GM12875 (cell line): Measurements from ENCODE around the gene ANAPC7.
"Not testable (repeated sequence)": the region's sequence is repeated elsewhere in the genome, so short reads cannot be mapped to it uniquely, and the experiment has no call there.

Source experiments
- H3K4me3 ChIP-seq: one replicate; pipeline ENCODE4 v1.5.1; 2011; ENCODE audit warnings: low read depth, low read length, control low read depth
- TF ChIP-seq, protein P1 (sequence below): IDR thresholded peaks from 2 replicates; pipeline ENCODE4 v1.5.1; 2011; ENCODE audit warnings: low read depth, mild to moderate bottlenecking, control low read depth, inconsistent platforms, low read length, moderate library complexity, borderline replicate concordance; ENCODE audit not compliant: insufficient read depth

ANAPC7 gene

GRCh38 chr12:110403146-110403975 lies at the start of gene ANAPC7:
ANAPC7 (minus strand) TSS chr12:110403708; CDS start chr12:110403627, 81 bp downstream.
- TF ChIP-seq, protein P1, sequence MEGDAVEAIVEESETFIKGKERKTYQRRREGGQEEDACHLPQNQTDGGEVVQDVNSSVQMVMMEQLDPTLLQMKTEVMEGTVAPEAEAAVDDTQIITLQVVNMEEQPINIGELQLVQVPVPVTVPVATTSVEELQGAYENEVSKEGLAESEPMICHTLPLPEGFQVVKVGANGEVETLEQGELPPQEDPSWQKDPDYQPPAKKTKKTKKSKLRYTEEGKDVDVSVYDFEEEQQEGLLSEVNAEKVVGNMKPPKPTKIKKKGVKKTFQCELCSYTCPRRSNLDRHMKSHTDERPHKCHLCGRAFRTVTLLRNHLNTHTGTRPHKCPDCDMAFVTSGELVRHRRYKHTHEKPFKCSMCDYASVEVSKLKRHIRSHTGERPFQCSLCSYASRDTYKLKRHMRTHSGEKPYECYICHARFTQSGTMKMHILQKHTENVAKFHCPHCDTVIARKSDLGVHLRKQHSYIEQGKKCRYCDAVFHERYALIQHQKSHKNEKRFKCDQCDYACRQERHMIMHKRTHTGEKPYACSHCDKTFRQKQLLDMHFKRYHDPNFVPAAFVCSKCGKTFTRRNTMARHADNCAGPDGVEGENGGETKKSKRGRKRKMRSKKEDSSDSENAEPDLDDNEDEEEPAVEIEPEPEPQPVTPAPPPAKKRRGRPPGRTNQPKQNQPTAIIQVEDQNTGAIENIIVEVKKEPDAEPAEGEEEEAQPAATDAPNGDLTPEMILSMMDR, result no peak
- peak within 1 kb of the TSS; percentile 95 for H3K4me3 ChIP-seq

DNA sequence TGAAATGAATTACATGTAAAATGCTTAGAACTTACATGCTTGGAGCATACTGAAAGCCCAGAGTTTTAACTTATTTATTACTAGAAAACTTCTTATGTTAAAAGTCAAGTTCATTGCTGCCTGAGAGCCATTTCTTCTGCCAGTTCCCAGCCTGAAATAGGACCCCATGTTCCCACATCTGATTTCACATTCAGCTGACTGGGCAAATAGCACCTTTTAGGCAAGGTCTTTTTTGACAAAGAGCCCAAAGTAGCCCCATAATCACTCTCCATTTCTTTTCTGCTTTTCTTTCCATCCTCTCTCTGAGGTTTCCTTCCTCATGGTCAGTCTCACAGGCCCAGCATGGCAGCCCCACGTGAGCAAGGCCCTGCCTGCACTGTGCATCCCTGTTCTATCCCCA lies 47.8 kb upstream of the ANAPC7 start:
- TF ChIP-seq, protein P1, result no peak
- H3K4me3 ChIP-seq, result no peak overlapping the region

- TF ChIP-seq, protein P1, result peak; percentile 96
- peak within 1 kb of the TSS; percentile 85 for H3K4me3 ChIP-seq
Observed at GRCh38 chr12:110449799-110450497, 46.4 kb upstream of the ANAPC7 start, which contains the start of gene ARPC3. ARPC3 (minus strand) TSS chr12:110450337; CDS start chr12:110450260, 77 bp downstream.

- no peak overlapping the region for H3K4me3 ChIP-seq
- TF ChIP-seq, protein P1, result no peak
Observed at GRCh38 chr12:110444455-110444854, 40.9 kb upstream of the ANAPC7 start.

- TF ChIP-seq, protein P1, result no peak
- H3K4me3 ChIP-seq, result no peak overlapping the region
Observed at GRCh38 chr12:110436231-110436630, 32.7 kb upstream of the ANAPC7 start.

DNA sequence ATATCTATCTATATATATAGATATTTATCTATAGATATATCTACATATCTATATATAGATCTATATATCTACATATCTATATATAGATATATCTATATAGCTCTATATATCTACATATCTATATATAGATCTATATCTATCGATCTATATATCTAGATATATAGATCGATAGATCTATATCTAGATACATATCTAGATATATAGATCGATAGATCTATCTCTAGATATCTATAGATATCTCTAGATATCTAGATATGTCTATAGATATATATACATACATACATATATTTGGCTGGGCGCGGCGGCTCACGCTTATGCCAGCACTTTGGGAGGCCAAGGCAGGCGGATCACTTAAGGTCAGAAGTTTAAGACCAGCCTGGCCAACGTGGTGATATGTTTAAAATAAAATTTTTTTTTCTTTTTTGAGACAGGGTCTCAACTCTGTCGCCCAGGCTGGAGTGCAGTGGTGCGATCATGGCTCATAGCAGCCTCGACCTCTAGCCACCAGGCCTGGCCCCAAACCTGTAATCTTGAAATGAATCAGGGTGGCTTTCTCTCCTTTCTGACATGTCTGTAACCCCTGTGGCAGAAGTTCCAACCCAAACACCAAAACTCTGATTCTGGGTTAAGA lies 28.6 kb upstream of the ANAPC7 start:
- TF ChIP-seq, protein P1, result no peak
- peak overlapping the region; percentile 39 for H3K4me3 ChIP-seq

DNA sequence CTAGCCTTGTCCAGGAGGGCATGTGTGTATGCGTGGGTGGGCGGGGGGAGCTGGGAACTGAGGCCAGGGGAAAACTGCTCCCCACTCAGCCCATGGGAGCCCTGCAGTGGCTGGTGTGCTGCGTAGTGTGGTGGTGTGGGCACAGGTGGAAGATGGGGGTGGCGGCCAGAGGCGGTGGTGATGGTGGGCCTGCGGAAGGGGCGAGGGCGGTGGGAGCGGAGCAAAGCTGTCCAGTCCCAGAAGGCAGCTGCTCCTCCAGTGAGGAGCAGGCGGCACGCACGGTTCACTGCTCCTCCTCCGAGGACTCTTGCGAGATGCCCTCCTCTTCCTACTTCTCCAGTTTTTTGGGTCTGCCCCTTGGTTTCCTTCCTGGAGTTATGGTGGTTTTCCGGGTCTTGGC lies 26.2 kb upstream of the ANAPC7 start:
- H3K4me3 ChIP-seq, result not testable (repeated sequence)
